Neural cell (in vitro differentiated cells): ENCODE measurements around the gene RAD51B. TPM values are rescaled to one million over a fixed set of nuclear protein-coding genes. Genes with fewer than 3 reads are reported as not detected.

Experiments
- H2AFZ ChIP-seq: fragments of 200-600, 300-800 bp; sonication (generic), shearing (Covaris generic); 2 replicates; pipeline ENCODE4 v1.6.0; 2014; ENCODE audit warnings: low read depth, mild to moderate bottlenecking, antibody characterized with exemption, low read length, moderate library complexity
- H3F3A ChIP-seq: fragments of 200-600 bp; shearing (Covaris generic); 2 replicates; pipeline ENCODE4 v1.6.1; 2016; ENCODE audit warnings: mild to moderate bottlenecking, moderate library complexity, mixed read lengths, antibody characterized with exemption, low read length; ENCODE audit not compliant: insufficient read depth, poor library complexity, severe bottlenecking
- H3K27ac ChIP-seq: fragments of 200-600, 300-800 bp; sonication (generic), shearing (Covaris generic); 2 replicates; pipeline ENCODE4 v1.5.1; 2014; ENCODE audit warnings: mild to moderate bottlenecking, low read length, moderate library complexity
- H3K27me3 ChIP-seq: fragments of 300-800, 200-600 bp; sonication (generic), shearing (Covaris generic); 2 replicates; pipeline ENCODE4 v1.6.0; 2014; ENCODE audit warnings: mild to moderate bottlenecking, low read depth, low read length, moderate library complexity; ENCODE audit not compliant: insufficient read depth
- H3K36me3 ChIP-seq: fragments of 300-800, 200-600 bp; sonication (generic), shearing (Covaris generic); 2 replicates; pipeline ENCODE4 v1.5.1; 2014; ENCODE audit warnings: mild to moderate bottlenecking, antibody characterized with exemption, low read length, moderate library complexity; ENCODE audit not compliant: insufficient read depth
- H3K4me2 ChIP-seq: fragments of 300-800, 200-600 bp; sonication (generic), shearing (Covaris generic); 2 replicates; pipeline ENCODE4 v1.6.0; 2014; ENCODE audit warnings: mild to moderate bottlenecking, low read length
- H3K4me3 ChIP-seq: fragments of 300-800, 200-600 bp; sonication (generic), shearing (Covaris generic); 2 replicates; pipeline ENCODE4 v1.5.1; 2014; ENCODE audit warnings: mild to moderate bottlenecking, low read length, moderate library complexity
- H3K79me2 ChIP-seq: fragments of 200-600 bp; shearing (Covaris generic); replicated peaks from 2 replicates; pipeline ENCODE4 v1.6.0; 2014; ENCODE audit warnings: mild to moderate bottlenecking, low read length, moderate library complexity; ENCODE audit not compliant: insufficient read depth
- H3K9ac ChIP-seq: fragments of 300-800, 200-600 bp; sonication (generic), shearing (Covaris generic); 2 replicates; pipeline ENCODE4 v1.6.1; 2016; ENCODE audit warnings: mild to moderate bottlenecking, low read length, mixed read lengths
- H3K9me2 ChIP-seq: fragments of 200-600 bp; shearing (Covaris generic); 2 replicates; pipeline ENCODE4 v1.6.1; 2016; ENCODE audit warnings: mild to moderate bottlenecking, low read length, mixed read lengths; ENCODE audit not compliant: insufficient read depth
- H3K9me3 ChIP-seq: fragments of 200-600, 300-800 bp; sonication (generic), shearing (Covaris generic); 2 replicates; pipeline ENCODE4 v1.6.1; 2016; ENCODE audit warnings: mild to moderate bottlenecking, mixed run types, low read length, moderate library complexity, mixed read lengths
- H4K20me1 ChIP-seq: fragments of 200-600 bp; shearing (Covaris generic); 2 replicates; pipeline ENCODE4 v1.6.1; 2016; ENCODE audit warnings: mild to moderate bottlenecking, mixed run types; ENCODE audit not compliant: insufficient read depth
- CTCF ChIP-seq: fragments of 450-650 bp; IDR thresholded peaks from 2 replicates; pipeline ENCODE4 v1.5.1; 2014; ENCODE audit warnings: antibody characterized with exemption, mild to moderate bottlenecking, moderate library complexity; ENCODE audit not compliant: poor library complexity, severe bottlenecking
- EP300 ChIP-seq: fragments of 450-650 bp; conservative IDR thresholded peaks from 2 replicates; pipeline ENCODE4 v1.6.1; 2014; ENCODE audit warnings: antibody characterized with exemption, mild to moderate bottlenecking, moderate library complexity; ENCODE audit not compliant: poor library complexity, severe bottlenecking
- EZH2 ChIP-seq: fragments of 200-600, 300-800 bp; shearing (Covaris generic), sonication (generic); IDR thresholded peaks from 2 replicates; pipeline ENCODE4 v1.6.1; 2014; ENCODE audit warnings: antibody characterized with exemption, low read length, borderline replicate concordance, mild to moderate bottlenecking; ENCODE audit not compliant: insufficient read depth, poor library complexity, severe bottlenecking
- MXI1 ChIP-seq: fragments of 450-650 bp; conservative IDR thresholded peaks from 2 replicates; pipeline ENCODE4 v1.6.1; 2014; ENCODE audit warnings: antibody characterized with exemption, mild to moderate bottlenecking; ENCODE audit not compliant: poor library complexity, severe bottlenecking
- POLR2AphosphoS5 ChIP-seq: IDR thresholded peaks from 2 replicates; pipeline ENCODE4 v1.6.1; 2012
- RAD21 ChIP-seq: fragments of 450-650 bp; conservative IDR thresholded peaks from 2 replicates; pipeline ENCODE4 v1.6.1; 2014; ENCODE audit warnings: antibody characterized with exemption, mild to moderate bottlenecking, moderate library complexity
- SMC3 ChIP-seq: fragments of 450-650 bp; conservative IDR thresholded peaks from 2 replicates; pipeline ENCODE4 v1.6.1; 2014; ENCODE audit warnings: antibody characterized with exemption, mild to moderate bottlenecking, moderate library complexity; ENCODE audit not compliant: poor library complexity
- TAF1 ChIP-seq: IDR thresholded peaks from 2 replicates; pipeline ENCODE4 v1.6.1; 2012; ENCODE audit warnings: low read depth
- polyA plus RNA-seq: library from polyadenylated mRNA; depleted of rRNA; stranded (reverse); fragments of >200 nt; gene quantifications from 2 replicates; pipeline ENCODE4 v1.2.3, GENCODE V29; 2014
- TF ChIP-seq, protein P1 (sequence below): IDR thresholded peaks from 2 replicates; pipeline ENCODE4 v1.6.1; 2012; ENCODE audit warnings: borderline replicate concordance

The RAD51B gene
- polyA plus RNA-seq, 1 donor from 2014 or later: 3.1 TPM

- H3F3A ChIP-seq: no peaks in the 10 kb centered on the region
- no peak overlapping the region for H3K9ac ChIP-seq
- no peaks in the 10 kb centered on the region for H3K9me2 ChIP-seq
- no peaks in the 10 kb centered on the region for H4K20me1 ChIP-seq
- TF ChIP-seq EZH2: no peak
- TF ChIP-seq EP300: no peak
- TF ChIP-seq MXI1: no peak
- TF ChIP-seq, protein P1, sequence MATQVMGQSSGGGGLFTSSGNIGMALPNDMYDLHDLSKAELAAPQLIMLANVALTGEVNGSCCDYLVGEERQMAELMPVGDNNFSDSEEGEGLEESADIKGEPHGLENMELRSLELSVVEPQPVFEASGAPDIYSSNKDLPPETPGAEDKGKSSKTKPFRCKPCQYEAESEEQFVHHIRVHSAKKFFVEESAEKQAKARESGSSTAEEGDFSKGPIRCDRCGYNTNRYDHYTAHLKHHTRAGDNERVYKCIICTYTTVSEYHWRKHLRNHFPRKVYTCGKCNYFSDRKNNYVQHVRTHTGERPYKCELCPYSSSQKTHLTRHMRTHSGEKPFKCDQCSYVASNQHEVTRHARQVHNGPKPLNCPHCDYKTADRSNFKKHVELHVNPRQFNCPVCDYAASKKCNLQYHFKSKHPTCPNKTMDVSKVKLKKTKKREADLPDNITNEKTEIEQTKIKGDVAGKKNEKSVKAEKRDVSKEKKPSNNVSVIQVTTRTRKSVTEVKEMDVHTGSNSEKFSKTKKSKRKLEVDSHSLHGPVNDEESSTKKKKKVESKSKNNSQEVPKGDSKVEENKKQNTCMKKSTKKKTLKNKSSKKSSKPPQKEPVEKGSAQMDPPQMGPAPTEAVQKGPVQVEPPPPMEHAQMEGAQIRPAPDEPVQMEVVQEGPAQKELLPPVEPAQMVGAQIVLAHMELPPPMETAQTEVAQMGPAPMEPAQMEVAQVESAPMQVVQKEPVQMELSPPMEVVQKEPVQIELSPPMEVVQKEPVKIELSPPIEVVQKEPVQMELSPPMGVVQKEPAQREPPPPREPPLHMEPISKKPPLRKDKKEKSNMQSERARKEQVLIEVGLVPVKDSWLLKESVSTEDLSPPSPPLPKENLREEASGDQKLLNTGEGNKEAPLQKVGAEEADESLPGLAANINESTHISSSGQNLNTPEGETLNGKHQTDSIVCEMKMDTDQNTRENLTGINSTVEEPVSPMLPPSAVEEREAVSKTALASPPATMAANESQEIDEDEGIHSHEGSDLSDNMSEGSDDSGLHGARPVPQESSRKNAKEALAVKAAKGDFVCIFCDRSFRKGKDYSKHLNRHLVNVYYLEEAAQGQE: no peak
- no peak for TF ChIP-seq CTCF
- TF ChIP-seq RAD21: no peak
- TF ChIP-seq TAF1: no peak
- TF ChIP-seq POLR2AphosphoS5: no peak
- TF ChIP-seq SMC3: no peak
- H3K9me3 ChIP-seq: no peaks in the 10 kb centered on the region
- H3K79me2 ChIP-seq: no peaks in the 10 kb centered on the region
- no peak overlapping the region for H3K27ac ChIP-seq
- no peak overlapping the region for H3K4me2 ChIP-seq
- H3K36me3 ChIP-seq: no peaks in the 10 kb centered on the region
- no peak overlapping the region for H3K4me3 ChIP-seq
- no peaks in the 10 kb centered on the region for H3K27me3 ChIP-seq
- H2AFZ ChIP-seq: no peak overlapping the region
Measured at GRCh38 chr14:68460541-68460940, 641.0 kb downstream of the RAD51B start.

- no peak overlapping the region for H3K4me3 ChIP-seq
- H3K27me3 ChIP-seq: no peaks in the 10 kb centered on the region
- no peak overlapping the region for H3K27ac ChIP-seq
- H3F3A ChIP-seq: no peaks in the 10 kb centered on the region
- no peaks in the 10 kb centered on the region for H3K9me2 ChIP-seq
- H2AFZ ChIP-seq: no peak overlapping the region
- H3K9ac ChIP-seq: no peak overlapping the region
- no peak overlapping the region for H3K4me2 ChIP-seq
- H3K36me3 ChIP-seq: no peaks in the 10 kb centered on the region
- no peaks in the 10 kb centered on the region for H3K79me2 ChIP-seq
- H3K9me3 ChIP-seq: no peaks in the 10 kb centered on the region
- TF ChIP-seq, protein P1: no peak
- no peak for TF ChIP-seq SMC3
- no peak for TF ChIP-seq EP300
- TF ChIP-seq MXI1: no peak
- TF ChIP-seq POLR2AphosphoS5: no peak
- TF ChIP-seq TAF1: no peak
- no peak for TF ChIP-seq EZH2
- TF ChIP-seq CTCF: no peak
- H4K20me1 ChIP-seq: no peaks in the 10 kb centered on the region
Measured at GRCh38 chr14:68461086-68461485, 641.5 kb downstream of the RAD51B start.
